ENCODE results near the gene EIF4EBP2.
A peak's percentile ranks its signal among the peaks of the same experiment; 100 is the strongest.

EIF4EBP2 gene, protein sequence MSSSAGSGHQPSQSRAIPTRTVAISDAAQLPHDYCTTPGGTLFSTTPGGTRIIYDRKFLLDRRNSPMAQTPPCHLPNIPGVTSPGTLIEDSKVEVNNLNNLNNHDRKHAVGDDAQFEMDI

DNA sequence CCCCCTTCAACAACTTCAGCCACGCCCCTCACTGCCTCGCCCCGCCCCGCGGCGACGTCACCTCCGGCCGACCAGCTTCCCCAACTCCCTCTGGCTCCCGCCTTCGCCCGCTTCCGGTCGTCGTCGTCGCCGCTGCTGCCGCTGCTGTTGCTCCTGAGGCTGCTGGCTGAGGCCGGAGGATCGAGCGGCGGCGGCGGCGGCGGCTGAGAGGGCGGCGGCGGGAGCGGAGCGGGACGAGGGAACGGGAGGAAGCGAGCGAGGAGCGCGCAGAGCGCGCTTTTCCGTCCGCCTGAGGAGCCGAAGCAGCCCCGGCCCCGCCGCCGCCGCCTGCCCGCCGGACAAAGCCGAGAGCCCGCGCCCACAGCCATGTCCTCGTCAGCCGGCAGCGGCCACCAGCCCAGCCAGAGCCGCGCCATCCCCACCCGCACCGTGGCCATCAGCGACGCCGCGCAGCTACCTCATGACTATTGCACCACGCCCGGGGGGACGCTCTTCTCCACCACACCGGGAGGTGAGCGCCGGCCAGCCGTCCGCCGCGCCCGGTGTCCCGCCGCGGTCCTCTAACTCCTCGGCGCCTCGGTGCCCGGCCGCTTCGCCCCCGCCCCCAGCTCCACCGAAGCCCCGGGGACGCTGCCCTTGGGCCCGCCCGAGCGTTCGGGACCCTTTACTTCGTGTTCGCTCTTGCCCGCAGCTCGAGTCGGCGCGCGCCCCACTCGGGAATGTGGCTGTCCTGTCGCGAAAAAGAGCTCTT is at the start of gene EIF4EBP2:
Gene EIF4EBP2, plus strand, starts transcription at position 110 of the 751 bp plus-strand sequence. Its CDS starts 257 bp downstream, at position 367.
- peak; percentile 98 for DNase-seq

DNA sequence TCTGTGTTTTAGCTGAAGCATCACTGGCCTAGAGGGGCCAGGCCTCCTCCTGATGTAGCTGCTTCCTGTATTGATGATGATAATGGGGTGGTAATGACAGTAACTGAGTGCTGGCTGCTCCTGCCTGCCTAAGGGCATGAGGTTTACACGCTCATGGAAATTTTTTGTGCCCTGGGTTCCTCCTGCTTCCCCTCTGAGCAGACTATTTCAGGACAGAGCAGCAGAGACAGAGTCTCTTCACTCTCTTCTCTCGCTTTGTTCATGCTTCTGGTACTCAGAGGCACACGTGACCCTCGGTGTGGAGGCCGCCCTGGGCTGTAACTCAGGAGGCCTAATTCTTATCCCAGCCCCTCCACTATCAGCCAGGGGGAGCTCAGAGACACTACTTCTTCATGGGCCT is 49.4 kb upstream of the EIF4EBP2 start:
- no peak for DNase-seq

DNA sequence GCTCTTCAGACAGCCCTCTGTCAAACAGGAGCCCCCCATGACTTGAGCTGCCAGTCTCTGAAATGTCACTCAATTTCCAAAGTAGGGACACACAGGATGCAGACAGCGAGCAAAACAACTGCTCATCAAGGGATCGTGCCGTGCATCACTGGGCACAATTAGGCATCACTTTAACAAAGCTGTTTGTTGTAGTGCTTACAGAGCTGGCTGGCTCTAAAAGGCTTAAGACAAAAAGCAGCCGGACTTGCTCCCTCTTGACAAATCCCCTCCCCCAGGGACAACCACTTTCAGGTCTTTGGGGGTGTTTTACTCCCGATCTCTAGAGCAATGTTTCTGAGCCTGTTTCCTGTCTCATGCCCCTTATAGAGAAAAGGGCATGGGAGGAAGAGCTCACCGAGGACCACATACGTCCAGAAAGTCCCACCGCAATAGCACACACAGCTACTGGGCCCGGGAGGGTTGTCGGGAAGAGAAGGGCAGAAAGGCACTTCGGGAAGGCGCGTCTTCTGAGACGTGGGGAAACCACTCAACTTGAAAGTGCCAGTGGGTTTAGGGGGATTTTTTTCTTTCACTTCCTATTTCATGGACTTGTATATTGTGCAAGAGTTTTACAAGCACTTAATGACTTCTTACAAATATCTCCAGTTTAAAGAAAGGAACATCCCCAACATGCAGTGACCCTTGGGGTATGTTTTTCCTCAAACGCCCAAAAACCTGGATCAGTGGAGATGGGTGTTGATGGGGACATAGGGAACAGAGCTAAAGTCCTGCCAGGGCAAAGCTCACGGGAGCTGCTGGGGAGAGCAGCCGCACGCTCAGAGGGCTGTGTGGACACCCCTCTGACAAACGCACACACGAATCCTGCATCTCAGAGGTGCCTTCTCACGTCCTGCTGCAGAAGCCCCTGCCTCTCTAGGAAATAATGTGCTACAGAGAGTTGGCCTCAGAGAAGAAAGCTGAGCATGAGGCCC is 48.6 kb upstream of the EIF4EBP2 start:
- DNase-seq = peak; percentile 37

DNA sequence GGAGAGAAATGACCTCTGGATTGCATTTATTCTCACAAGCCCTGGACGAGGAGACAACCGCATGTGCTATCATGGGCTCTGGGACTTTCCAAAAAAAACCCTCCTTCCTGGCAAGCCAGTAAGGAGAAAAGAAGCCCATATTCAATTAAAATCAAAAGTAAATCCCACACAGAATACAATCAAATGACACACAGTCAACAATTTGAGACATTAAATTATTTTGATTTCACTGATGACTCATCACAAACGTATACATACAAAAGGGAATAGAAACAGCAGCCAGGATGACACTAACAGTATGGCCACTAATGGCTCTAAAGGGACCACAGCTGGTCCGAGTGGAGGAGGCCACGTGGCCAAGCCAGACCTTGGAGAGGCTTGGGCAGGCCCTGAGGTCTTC is 46.4 kb upstream of the EIF4EBP2 start:
- DNase-seq = no peak

DNA sequence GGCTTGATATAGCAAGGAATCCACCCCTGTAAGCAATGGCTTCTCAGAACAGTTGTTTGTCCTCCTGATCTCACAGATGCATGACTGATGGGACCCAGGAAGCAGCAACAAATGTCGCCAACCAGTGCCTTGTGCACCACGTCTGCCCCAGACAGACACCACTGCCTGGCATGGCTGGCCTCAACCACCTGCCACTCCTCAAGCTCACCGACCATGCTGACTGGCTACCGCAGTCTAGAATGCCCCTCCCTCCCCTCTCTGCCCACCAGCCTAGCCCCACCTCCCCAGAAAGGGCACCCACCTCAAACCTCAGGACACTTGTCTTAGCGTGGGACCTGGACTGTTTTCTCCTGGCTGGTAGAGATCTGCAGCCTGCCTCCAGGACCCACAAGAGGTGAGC is 45.5 kb upstream of the EIF4EBP2 start:
- DNase-seq = no peak

DNA sequence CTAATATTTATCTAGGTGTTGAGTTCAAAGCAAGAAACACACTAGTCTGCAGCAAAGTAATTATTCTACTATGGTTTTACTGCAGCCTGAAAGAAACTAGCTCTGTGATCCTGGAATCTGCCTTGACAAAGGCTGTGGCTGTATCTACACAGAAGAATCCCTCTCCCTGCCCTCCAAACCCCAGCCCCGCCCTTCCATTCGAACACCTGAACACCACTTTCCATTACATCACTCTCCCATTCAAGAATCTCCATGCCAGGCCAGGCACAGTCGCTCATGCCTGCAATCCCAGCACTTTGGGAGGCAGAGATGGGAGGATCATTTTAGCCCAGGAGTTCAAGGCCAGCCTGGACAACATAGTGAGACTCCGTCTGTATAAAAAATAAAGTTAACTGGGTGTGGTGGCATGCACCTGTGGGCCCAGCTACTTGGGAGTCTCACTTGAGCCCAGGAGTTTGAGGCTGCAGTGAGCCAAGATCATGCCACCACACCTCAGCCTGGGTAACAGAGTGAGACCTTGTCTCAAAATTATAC is 44.9 kb upstream of the EIF4EBP2 start:
- DNase-seq = no peak

DNA sequence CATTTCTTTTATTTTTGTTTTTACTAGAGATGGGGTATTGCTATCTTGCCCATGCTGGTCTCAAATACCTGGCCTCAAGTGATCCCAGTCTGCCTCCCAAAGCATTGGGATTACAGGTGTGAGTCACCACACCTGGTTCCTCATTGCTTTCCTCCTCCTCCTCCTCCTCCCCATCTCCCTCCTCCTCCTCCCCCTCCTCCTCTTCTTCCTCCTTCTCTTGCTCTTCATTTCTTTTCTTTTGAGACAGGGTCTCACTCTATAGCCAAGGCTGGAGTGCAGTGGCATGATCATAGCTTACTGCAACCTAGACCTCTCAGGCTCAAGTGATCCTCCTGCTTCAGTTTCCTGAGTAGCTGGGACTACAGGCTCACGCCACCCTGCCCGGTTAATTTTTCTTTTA is 43.7 kb upstream of the EIF4EBP2 start:
- no peak for DNase-seq

DNA sequence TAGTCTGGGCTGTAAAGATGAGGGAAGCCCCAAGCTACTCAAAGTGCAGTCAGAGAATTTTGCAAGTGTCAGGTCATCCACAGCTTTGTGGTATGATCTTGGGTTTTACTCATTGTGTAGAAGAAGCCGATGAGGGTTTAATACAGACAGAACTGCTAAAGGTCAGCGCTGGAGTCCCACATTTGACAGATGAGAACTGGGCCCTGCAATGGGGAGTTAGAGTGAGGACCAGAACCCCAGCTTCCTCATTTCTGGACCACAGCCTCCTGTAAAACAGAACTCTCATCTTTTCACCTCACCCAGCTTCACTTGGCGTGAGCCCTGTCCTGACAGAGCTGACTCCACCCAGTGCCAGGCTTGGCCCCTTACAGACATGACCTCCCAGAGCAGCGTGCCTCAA is 41.6 kb upstream of the EIF4EBP2 start:
- DNase-seq = no peak

DNA sequence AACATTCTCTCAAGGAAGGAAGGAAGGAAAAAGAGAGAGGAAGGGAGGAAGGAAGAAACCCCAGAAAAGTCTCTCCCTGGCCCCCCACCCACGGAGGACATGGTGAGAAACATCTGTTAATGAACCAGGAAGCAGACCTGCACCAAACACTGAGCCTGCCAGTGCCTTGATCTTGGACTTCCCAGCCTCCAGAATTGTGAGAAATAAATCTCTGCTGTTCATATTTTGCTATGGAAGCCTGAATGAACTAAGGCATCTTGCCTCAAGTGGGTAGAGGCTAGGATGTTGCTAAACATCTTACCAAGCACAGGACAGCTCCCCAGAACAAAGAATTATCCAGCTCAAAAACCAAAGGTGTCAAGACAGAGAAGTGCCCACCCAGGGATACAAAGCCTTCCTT is 40.7 kb upstream of the EIF4EBP2 start:
- DNase-seq = no peak

DNA sequence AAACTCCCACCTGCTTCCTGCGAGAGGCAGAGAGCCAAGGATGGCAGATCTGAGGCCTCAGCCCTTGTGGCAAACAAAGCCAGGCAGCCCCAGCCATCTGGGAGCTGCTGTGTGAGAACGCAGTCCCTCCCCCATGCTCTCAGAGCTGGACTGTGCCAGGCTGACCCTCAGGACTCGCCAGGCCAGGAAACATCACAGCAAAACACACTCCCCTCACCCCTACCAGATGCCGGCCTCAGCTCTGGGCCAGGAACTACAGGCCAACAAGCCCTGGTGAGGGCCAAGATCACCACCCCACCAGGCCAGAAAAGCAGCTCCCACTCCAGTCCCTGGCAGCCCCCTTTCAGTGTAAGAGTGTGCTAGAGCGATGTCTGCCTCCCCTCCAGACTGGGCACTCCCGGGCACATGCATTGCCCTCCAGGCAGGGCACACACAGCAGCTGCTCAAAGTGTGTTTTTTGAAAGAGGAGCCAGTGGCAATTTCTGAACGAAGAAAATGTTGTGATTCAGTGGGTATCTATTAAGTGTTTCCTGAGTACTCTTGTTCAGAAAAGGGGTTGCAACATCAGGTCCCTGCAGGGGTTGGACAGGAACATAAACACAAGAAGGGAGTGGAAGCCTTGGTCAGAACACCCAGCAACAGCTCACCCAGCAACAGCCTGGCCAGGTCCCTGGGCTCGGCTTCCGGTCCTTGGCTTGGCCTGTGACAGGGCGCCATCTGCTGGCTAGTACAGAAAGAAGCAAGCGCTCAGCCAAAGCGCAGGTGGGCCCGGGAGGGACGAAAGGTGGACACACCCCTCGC is 39.8 kb upstream of the EIF4EBP2 start:
- DNase-seq = peak; percentile 87

DNA sequence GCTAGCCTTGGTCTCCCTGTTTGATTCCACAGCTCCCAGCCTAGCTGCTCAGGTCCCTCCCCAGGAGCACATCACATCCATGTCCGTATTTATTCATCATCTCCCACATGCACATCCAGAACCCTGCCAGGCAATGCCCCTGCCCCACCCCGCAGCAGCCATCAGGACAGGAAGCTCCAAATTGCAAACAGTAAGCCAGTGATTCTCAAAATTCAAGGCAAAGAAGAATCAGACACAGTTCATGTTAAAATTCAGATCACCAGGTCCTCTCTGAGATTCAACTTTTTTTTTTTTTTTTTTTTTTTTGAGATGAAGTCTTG is 39.2 kb upstream of the EIF4EBP2 start:
- DNase-seq = no peak

DNA sequence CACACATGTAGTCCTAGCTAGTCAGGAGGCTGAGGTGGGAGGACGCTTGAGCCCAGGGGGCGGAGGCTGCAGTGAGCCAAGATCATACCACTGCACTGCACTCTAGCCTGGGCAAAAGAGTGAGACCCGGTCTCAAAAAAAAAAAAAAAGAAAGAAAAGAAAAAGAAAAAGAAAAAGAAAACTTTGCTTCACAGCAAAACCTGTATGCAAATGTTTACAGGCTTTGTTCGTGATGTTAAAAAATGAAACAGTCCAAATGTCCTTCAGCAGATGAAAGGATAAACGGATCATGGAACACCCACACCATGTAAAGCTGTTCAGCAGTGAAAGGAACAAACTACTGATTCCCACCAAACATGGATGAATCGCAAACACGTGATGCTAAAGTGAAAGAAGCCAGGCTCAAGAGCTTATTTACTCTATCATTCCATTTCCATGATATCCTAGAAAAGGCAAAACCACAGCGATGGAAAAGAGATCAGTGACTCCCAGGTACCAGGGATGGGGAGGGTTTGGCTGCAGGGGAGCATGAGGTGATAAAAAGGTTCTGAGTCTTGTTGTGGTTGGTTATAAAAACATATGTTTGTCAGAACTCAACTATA is 36.6 kb upstream of the EIF4EBP2 start:
- no peak for DNase-seq

DNA sequence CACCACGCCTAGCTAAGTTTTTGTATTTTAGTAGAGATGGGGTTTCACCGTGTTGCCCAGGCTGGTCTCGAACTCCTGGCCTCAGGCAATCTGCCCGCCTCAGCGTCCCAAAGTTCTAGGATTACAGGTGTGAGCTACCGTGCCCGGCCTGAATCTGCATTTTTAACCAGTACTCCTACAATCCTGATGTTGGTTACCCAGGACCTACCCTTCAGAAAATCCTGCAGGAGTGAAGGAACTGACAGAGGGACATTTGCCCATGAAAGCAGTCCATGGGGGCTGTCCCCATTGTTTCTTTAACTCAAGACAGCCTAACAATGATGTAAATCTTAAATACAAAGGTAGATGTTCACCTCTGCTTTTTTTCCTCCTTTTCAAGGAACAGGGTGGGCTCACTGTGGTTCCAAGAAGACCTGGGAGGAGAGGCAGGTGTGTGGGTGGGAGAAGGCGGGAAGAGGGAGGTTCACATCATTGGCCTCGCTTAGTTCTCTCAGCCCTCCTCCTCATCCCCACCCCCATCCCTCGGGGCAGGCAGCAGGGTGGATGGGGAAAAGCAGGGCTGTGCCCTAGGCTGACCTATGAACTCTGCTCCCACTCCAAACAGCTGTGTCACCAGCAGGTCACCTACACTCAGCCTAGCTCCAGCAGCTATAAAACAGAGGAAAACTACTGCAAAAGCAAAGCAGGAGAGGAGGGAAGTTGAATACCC is 35.0 kb upstream of the EIF4EBP2 start:
- DNase-seq = no peak

DNA sequence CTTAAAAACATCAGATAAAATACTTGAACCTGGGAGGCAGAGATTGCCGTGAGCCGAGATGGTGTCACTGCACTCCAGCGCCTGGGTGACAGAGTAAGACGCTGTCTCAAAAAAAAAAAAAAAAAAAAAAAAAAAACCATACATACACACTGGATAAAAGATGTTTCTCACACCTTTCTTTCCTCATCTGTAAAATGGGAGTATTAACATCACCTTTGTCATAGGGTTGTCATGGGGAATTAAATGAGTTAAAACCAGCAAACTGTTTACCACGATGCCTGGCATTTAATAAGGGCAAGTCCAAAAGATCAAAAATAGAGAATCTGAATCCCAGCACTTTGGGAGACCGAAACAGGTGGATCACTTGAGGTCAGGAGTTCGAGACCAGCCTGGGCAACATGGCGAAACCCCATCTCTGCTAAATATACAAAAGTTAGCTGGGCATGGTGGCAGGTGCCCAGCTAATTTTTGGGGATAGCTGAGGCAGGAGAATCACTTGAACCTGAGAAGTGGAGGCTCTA is 34.4 kb upstream of the EIF4EBP2 start:
- DNase-seq = no peak

DNA sequence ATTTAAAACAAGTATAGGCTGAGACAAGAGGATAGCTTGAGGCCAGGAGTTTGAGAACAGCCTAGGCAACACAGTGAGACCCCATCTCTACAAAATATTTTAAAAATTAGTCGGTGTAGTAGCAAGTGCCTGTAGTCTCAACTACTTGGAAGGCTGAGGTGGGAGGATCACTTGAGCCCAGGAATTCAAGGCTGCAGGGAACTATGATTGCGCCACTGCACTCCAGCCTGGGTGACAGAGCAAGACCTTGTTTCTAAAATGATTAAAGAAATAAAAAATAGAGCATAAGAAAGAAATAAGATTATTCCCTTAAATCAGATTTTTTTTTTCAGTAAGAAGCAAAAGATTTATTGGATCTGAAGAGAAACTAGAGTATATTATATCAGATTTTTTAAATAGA is 33.2 kb upstream of the EIF4EBP2 start:
- DNase-seq = no peak

DNA sequence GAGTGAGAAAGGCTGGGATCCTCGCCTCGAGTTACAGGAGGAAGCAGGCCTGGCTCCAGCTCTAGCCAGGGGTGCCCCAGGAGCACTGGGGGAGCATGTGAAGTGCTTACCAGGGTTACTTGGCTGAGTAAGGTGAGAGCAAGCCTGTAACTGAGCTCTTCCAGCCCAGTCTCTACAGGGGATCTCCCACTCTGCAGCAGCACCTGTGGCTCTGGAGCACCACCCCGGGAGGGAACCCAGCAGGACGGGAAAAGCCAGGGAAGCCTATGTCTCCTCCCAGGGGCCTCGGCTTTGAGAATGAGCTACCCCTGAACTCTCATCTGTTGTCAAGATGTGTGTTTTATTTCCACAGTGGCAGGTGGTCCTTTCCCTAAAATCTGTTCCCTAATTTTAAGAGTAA is 32.1 kb upstream of the EIF4EBP2 start:
- no peak for DNase-seq

DNA sequence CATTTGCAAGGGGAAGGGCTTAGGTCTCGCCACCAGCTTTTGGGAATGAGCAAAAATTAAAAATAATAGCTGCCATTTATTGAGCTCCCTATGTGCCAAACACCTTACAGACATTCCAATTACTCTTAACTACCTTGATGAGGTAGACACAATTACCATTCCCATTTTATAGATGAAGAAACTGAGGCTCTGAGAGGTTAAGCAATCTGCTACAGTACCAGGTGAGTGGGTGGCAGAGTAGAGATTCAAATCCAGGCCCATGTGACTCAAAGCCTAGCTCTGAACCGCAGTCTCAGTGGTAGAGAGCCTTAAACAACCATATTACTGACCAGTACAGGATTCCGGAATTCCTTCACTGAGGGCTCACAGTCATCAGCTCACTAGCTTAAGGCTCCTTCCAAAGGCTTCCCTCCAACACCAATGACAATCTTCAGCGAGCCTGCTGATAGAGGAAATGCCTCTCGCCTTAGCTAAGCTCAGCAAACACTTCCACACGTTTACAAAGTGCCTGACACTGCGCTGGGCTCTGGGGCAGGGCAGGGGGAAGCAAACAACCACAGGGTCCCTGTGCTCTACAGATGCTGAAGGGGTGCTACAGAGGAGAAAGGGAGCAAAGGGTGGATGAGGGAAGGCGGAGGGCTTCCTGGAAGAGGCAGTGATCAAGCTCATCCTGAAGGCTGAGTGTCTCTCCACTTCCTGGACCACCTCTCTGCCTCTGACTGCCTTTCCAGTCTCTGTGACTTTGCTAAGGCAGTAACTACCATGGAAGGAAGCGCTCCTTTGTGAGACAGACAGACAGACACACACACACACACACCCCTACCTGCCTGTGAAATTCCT is 28.9 kb upstream of the EIF4EBP2 start:
- DNase-seq = no peak

DNA sequence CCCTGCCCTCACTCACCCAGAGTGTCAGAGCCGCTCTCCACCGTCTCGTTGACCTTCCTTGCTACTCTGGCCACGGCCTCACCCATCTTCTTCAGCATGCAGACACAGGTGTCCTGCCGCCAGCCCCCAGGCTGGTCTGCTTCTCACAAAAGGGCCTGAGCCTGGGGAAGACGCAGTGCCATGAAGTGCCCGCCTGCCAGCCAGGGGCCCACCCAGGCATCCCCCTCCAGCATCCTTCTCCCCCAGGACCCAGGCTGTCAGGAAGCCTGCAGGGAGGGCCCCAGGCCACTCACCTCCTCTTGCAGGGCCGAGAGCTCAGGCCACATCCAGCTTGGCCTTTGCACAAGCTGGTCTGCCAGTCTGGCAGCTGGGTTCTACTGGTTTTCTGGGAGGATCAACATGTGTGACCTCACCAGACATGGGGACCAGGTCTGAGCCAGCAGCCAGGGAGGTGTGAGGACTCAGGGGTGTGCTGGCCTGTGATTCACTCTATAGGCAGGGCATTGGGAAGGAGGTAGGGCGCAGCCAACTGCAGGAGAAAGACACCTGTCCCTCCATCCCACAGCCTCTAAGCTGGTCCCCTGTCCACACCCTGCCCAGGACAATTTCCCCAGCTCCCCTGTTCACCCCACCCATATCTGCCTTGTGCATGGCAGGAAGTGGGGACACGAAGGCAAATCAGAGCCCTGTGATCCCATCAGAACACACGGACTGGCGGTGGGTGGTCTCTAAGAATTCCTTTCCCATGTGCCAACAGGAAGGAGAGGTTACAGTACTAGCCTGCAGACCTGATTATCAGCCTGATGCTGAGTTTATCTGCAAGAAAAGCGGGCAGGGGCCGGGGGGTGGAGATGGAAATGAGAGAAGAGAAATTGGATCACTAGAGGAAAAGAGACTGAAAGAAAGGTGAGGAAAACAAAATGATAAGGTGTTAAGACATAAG is 27.2 kb upstream of the EIF4EBP2 start:
- DNase-seq = no peak

DNA sequence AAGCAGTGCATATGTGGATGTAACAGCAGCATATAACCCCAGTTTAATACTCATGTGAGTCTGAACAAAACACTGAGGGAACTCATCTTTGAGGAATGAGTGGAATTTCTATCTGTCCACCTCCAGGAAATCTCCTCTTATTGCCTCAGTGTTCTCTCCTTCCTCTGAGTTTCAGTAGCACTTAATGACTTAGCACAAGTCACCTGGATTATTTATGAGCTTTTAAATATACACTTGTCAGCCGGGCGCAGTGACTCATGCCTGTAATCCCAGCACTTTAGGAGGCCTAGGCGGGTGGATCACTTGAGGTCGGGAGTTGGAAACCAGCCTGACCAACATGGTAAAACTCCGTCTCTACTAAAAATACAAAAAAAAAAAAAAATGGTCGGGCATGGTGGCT is 25.8 kb upstream of the EIF4EBP2 start:
- DNase-seq = no peak

All from CD4-positive, alpha-beta T cell treated with Interleukin-10 for 1 hour (primary cell).